Hepatocyte (in vitro differentiated cells): ENCODE measurements around the gene LRRC49. TPM values are rescaled to one million over a fixed set of nuclear protein-coding genes. Genes with fewer than 3 reads are reported as not detected.
"Not testable (repeated sequence)": the region's sequence is repeated elsewhere in the genome, so short reads cannot be mapped to it uniquely, and the experiment has no call there.

Source experiments
- DNase-seq: peaks from one replicate; pipeline ENCODE4 v3.0.0-alpha.2; 2016; ENCODE audit warnings: low spot score
- H2AFZ ChIP-seq: fragments of 200-600 bp; sonication (generic); 2 replicates; pipeline ENCODE4 v1.6.0; 2016; ENCODE audit warnings: antibody characterized with exemption, mild to moderate bottlenecking
- H3K27ac ChIP-seq: fragments of 200-600 bp; sonication (generic); 2 replicates; pipeline ENCODE4 v1.5.1; 2016; ENCODE audit warnings: mild to moderate bottlenecking
- H3K27me3 ChIP-seq: fragments of 200-600 bp; sonication (generic); 2 replicates; pipeline ENCODE4 v1.6.1; 2016
- H3K36me3 ChIP-seq: fragments of 200-600 bp; sonication (generic); replicated peaks from 2 replicates; pipeline ENCODE4 v1.5.1; 2016; ENCODE audit warnings: low read depth; ENCODE audit not compliant: insufficient read depth
- H3K4me1 ChIP-seq: fragments of 200-600 bp; sonication (generic); 2 replicates; pipeline ENCODE4 v1.5.1; 2016; ENCODE audit warnings: mild to moderate bottlenecking, moderate library complexity; ENCODE audit not compliant: insufficient read depth
- H3K4me2 ChIP-seq: fragments of 200-600 bp; sonication (generic); 2 replicates; pipeline ENCODE4 v1.6.0; 2016
- H3K4me3 ChIP-seq: fragments of 200-600 bp; sonication (generic); 2 replicates; pipeline ENCODE4 v1.5.1; 2016; ENCODE audit warnings: mild to moderate bottlenecking
- H3K79me2 ChIP-seq: fragments of 200-600 bp; sonication (generic); 2 replicates; pipeline ENCODE4 v1.6.0; 2017; ENCODE audit warnings: mild to moderate bottlenecking
- H3K9me2 ChIP-seq: fragments of 200-600 bp; sonication (generic); replicated peaks from 2 replicates; pipeline ENCODE4 v1.6.0; 2017; ENCODE audit warnings: mild to moderate bottlenecking; ENCODE audit not compliant: insufficient read depth
- H3K9me3 ChIP-seq: fragments of 200-600 bp; sonication (generic); 2 replicates; pipeline ENCODE4 v1.5.1; 2016; ENCODE audit warnings: low read depth, mild to moderate bottlenecking
- H4K20me1 ChIP-seq: fragments of 200-600 bp; sonication (generic); 2 replicates; pipeline ENCODE4 v1.6.0; 2016; ENCODE audit warnings: mild to moderate bottlenecking; ENCODE audit not compliant: insufficient read depth, poor library complexity, severe bottlenecking
- EZH2 ChIP-seq: fragments of 200-600 bp; sonication (generic); IDR thresholded peaks from 2 replicates; pipeline ENCODE4 v1.6.1; 2016; ENCODE audit warnings: antibody characterized with exemption, mild to moderate bottlenecking, borderline replicate concordance
- EZH2phosphoT487 ChIP-seq: fragments of 200-600 bp; sonication (generic); IDR thresholded peaks from one replicate; pipeline ENCODE4 v1.6.1; 2018; ENCODE audit warnings: antibody characterized with exemption, mild to moderate bottlenecking, low read depth, moderate library complexity; ENCODE audit not compliant: unreplicated experiment, severe bottlenecking
- WGBS: methylation state at CpG from one replicate; pipeline ENCODE4 v1.1.6; 2016; ENCODE audit warnings: low lambda C conversion rate; ENCODE audit errors: missing lambda C conversion rate; 5-methylcytosine and 5-hydroxymethylcytosine counted together
- polyA plus RNA-seq: library from polyadenylated mRNA; unstranded; fragments of >200 nt; fragmentation: Nextera tagmentation; extraction: Ambion mirVana; gene quantifications from 2 replicates; pipeline ENCODE4 v1.2.1, GENCODE V29; 2016
- total RNA-seq: library from RNA; depleted of rRNA; stranded (reverse); fragments of >200 nt; gene quantifications from 2 replicates; pipeline ENCODE4 v1.2.3, GENCODE V29; 2014
- TF ChIP-seq, protein P1 (sequence below): fragments of 200-600 bp; sonication (generic); IDR thresholded peaks from 2 replicates; pipeline ENCODE4 v1.5.1; 2016; ENCODE audit warnings: antibody characterized with exemption, mild to moderate bottlenecking; ENCODE audit not compliant: poor library complexity

Gene LRRC49
- total and polyA plus RNA-seq, 2 experiments from 2014 or later, result 1.4 to 11.6 TPM

DNA sequence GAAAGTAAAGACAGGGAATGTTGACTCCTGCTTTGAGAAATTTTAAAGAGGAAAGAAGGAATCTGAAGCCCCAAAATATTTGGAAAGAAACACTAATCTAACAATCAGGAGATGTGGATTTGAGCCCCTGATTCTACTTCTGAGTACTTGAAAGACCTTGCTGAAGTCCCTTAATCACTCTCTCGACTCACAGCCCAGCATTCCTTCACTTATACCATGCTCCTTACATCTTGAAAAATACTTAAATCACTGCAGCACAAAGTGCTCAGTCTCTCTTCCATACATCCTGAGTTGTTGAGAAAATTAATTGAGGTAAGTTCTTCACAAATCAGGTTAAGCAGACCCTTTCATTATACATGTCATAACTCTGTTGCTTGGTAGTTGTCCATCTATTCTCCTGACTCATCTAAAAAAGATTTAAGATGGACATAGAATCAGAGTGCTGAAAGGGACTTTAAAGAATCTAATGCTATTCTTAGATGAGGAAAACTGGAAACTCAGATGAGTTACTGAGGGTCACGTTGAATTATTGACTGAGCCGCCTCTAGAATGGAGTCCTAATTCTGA, 149.8 kb downstream of the LRRC49 start:
- no peak for DNase-seq
- Histone ChIP-seq H3K27ac (no peak overlapping the region), H3K79me2 (no peaks in the 10 kb centered on the region), H3K4me1 (no peaks in the 10 kb centered on the region), H3K9me2 (no peaks in the 10 kb centered on the region), H3K4me2 (no peak overlapping the region), H2AFZ (no peak overlapping the region), H3K27me3 (no peaks in the 10 kb centered on the region), H3K9me3 (no peaks in the 10 kb centered on the region), H3K4me3 (no peak overlapping the region), H4K20me1 (no peaks in the 10 kb centered on the region), H3K36me3 (no peaks in the 10 kb centered on the region)
- TF ChIP-seq, protein P1, sequence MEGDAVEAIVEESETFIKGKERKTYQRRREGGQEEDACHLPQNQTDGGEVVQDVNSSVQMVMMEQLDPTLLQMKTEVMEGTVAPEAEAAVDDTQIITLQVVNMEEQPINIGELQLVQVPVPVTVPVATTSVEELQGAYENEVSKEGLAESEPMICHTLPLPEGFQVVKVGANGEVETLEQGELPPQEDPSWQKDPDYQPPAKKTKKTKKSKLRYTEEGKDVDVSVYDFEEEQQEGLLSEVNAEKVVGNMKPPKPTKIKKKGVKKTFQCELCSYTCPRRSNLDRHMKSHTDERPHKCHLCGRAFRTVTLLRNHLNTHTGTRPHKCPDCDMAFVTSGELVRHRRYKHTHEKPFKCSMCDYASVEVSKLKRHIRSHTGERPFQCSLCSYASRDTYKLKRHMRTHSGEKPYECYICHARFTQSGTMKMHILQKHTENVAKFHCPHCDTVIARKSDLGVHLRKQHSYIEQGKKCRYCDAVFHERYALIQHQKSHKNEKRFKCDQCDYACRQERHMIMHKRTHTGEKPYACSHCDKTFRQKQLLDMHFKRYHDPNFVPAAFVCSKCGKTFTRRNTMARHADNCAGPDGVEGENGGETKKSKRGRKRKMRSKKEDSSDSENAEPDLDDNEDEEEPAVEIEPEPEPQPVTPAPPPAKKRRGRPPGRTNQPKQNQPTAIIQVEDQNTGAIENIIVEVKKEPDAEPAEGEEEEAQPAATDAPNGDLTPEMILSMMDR, result no peak
- TF ChIP-seq EZH2, result no peak
- 82% methylated on average over 3 of the region's 3 CpGs for WGBS

GRCh38 chr15:71043373-71043772, 150.7 kb downstream of the LRRC49 start:
- 56% methylated on average over 1 of the region's 1 CpG for WGBS
- H3K36me3 ChIP-seq, result no peaks in the 10 kb centered on the region
- no peaks in the 10 kb centered on the region for H3K79me2 ChIP-seq
- TF ChIP-seq, protein P1, result no peak
- TF ChIP-seq EZH2phosphoT487, result no peak
- no peaks in the 10 kb centered on the region for H3K27me3 ChIP-seq
- no peak overlapping the region for H2AFZ ChIP-seq
- H3K4me1 ChIP-seq, result no peaks in the 10 kb centered on the region
- no peak overlapping the region for H3K4me3 ChIP-seq
- no peaks in the 10 kb centered on the region for H3K9me3 ChIP-seq
- no peaks in the 10 kb centered on the region for H3K9me2 ChIP-seq
- no peak overlapping the region for H3K27ac ChIP-seq
- DNase-seq, result no peak
- H3K4me2 ChIP-seq, result no peak overlapping the region
- no peaks in the 10 kb centered on the region for H4K20me1 ChIP-seq

- H3K27me3 ChIP-seq, result no peaks in the 10 kb centered on the region
- H2AFZ ChIP-seq, result no peak overlapping the region
- H3K27ac ChIP-seq, result no peak overlapping the region
- no peaks in the 10 kb centered on the region for H4K20me1 ChIP-seq
- H3K4me3 ChIP-seq, result no peak overlapping the region
- H3K79me2 ChIP-seq, result no peaks in the 10 kb centered on the region
- TF ChIP-seq, protein P1, result no peak
- TF ChIP-seq EZH2phosphoT487, result no peak
- TF ChIP-seq EZH2, result no peak
- WGBS, result 96% methylated on average over 1 of the region's 1 CpG
- H3K9me2 ChIP-seq, result no peaks in the 10 kb centered on the region
- H3K4me2 ChIP-seq, result no peak overlapping the region
- no peaks in the 10 kb centered on the region for H3K36me3 ChIP-seq
- no peaks in the 10 kb centered on the region for H3K9me3 ChIP-seq
- DNase-seq, result no peak
- no peaks in the 10 kb centered on the region for H3K4me1 ChIP-seq
Measured at GRCh38 chr15:71044006-71044405, 151.4 kb downstream of the LRRC49 start.

DNA sequence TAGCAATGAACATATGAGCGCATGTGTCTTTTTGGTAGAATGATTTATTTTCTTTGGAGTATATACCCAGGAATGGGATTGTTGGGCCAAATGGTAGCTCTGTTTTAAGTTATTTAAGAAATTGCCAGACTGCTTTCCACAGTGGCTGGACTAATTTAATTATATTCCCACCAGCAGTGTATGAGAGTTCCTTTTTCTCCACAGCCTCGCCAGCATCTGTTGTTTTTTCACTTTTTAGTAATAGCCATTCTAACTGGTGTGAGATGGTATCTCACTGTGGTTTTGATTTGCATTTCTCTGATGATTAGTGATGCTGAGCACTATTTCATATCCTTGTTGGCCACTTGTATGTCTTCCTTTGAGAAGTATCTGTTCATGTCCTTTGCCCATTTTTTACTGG, 153.5 kb downstream of the LRRC49 start:
- H4K20me1 ChIP-seq, H3K27me3 ChIP-seq, DNase-seq, H3K79me2 ChIP-seq, H3K9me2 ChIP-seq, H3K4me2 ChIP-seq, H2AFZ ChIP-seq, H3K27ac ChIP-seq, H3K4me1 ChIP-seq, H3K4me3 ChIP-seq, H3K9me3 ChIP-seq, H3K36me3 ChIP-seq: not testable (repeated sequence)
- 73% methylated on average over 2 of the region's 2 CpGs for WGBS
